HG03097 (cell line): ENCODE measurements around the gene GORASP2.

ENCODE experiments used
- ATAC-seq: cut with Tn5 transposase; IDR thresholded peaks from one replicate; pipeline ENCODE4 v1.9.1; 2021; ENCODE audit not compliant: unreplicated experiment, low FRiP score

Gene GORASP2

DNA sequence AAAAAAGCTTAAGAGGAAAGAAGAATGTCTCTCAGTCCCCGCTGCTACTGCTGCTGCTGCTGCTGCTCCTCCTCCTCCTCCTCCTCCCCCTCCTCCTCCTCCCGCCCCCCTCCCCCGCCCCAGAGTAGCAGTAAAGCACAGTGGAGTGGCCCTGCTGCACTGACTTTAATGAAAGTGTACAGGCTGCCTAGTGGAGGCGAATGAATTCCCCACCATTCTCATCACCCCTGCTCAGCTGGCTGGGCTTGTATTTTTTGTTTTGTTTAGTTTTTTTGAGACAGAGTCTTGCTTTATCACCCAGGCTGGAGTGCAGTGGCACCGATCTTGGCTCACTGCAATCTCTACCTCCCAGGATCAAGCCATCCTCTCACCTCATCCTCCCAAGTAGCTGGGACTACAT, 34.3 kb downstream of the GORASP2 start:
- no peak for ATAC-seq

DNA sequence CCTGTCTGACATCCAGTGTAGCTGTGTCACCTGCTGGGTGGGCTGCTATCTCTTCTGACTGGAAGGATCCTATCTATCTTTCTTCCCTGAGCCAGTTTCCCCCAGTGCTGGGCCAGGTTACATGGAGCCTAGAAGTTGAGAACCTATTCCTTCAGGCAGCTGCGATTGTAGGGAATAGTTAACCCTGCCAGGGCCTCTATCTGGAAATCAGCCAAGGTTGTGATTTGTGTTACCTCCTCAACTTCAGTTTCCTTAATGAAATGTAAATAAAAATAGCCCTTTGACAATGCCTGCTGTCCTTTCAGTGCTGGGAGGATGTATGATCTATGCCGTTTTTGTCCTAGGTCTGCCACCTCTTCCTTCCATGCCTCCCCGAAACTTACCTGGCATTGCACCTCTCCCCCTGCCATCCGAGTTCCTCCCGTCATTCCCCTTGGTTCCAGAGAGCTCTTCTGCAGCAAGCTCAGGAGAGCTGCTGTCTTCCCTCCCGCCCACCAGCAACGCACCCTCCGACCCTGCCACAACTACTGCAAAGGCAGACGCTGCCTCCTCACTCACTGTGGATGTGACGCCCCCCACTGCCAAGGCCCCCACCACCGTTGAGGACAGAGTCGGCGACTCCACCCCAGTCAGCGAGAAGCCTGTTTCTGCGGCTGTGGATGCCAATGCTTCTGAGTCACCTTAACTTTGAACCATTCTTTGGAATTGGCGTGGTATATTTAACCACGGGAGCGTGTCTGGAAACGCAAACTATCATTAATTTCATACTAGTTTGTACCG, 36.6 kb downstream of the GORASP2 start:
- ATAC-seq, result no peak

DNA sequence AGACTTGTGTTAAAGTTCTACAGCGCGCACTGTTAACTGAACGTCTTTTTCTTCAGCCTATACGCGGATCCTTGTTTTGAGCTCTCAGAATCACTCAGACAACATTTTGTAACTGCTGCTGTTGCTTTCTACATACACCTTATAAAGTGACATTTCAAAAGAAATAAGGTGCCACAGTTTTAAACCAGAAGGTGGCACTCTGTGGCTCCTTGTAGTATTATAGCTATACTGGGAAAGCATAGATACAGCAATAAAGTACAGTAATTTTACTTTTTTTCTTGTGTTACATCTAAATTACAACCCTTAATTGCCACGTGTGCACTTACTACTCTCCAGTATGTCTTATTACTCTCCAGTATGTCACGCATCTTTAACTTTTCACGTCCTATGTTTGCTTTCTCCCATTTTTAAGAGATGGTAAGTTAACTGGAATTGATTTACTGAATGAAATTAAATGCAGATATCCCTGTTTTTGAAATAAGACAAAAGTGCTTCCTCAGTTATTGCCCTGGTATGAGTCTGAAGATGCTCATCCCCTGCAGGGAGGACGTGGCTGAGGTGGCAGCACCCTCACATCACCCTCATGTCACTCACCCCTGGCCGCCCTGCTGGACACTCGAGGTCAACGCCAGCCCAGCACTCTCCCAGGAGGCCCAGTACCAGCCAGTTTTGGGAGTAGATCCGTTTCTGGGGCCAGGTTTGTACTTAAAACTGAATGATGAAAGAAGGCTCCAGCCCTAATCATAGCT, 37.8 kb downstream of the GORASP2 start:
- no peak for ATAC-seq

DNA sequence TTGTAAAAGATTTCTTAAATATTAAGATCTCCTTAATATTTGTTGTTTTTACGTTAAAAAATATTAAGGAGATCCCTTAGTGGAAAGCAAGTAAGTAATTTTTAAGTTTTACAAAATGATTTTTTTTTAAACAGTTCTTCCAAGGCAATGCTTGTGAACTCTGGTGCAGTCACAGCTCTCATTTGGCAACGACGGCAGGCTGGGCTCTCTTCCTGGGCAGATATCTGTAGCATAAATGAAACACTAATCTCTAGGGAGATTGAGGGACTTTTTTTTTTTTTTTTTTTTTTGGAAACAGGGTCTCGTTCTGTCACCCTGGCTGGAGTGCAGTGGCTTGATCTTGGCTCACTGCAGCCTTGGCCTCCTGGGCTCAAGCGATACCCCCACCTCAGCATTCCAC, 38.5 kb downstream of the GORASP2 start:
- ATAC-seq, result no peak

DNA sequence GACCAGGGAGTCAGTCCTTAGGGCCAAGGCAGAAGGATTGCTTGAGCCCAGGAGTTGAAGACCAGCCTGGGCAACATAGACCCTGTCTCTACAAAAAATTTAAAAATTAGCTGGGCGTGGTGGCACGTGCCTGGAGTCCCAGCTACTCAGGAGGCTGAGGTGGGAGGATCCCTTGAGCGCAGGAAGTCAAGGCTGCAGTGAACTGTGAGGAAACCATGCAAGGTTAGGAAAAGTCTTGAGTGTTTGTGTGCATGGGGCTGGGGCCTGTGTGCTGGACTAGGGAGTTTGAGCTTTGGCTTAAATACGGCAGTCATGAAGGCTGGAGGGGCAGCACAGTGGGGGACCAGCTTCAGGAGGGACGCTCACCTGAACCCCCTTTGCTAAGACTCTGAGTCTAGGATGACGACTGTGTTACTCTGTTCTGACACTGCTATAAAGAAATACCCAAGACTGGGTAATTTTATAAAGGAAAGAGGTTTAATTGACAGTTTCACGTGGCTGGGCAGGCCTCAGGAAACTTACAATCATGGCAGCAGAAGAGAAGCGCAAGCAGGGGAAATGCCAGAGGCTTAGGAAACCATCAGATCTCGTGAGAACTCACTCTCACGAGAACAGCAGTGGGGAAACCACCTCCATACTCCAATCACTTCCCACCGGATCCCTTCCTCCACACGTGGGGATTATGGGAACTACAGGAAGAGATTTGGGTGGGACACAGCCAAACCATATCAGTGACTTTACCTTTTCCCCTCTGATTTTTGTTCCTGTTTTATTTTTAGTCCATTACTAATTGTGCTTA, 39.4 kb downstream of the GORASP2 start:
- ATAC-seq, result no peak

DNA sequence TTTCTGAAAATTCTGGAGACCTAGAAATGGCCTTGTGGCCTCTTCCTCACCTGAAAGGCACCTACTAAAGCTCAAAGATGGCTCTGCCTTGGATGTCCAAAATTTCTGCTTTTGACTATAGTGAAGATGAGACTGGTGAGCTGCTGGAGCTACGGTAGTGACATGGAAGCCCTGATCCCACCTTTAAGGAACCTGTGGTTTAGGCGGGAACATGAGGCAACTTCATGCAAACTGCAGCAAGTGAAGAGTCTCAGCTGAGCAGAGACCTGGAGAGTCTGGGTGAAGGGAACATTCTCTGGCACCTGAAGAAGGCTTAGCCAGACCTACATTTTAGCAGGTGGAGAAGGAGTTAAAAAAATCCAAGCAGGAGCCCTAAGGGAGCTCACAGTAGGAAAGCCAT, 40.0 kb downstream of the GORASP2 start:
- no peak for ATAC-seq

DNA sequence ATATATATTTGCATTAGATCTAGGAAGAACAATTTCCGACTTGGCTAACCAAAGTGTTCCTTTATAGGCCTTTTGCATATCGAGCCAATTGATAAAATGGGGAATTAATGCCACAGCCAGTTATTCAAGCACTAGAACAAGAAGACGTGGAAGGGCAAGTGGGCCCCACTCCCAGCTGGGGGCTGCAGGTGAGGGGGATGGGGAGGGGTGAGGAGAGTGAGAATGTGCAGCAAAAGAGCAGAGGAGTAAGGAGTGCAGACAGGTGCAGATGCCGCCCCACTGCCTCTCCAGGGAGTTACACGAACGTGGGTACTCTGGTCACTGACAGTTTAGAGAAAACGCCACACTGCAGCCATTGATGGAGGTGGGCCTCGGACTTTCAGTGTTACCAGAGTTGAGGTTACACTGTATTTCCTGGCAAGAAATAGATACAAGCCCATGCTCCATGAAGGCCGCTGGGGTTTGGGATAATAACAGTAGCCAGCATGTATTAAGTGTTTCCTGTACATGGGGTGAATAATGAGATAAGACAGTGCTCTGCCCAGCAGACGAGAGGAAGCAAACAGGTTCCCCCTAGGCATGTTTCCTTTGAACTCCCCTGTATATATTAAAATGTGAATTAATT, 40.9 kb downstream of the GORASP2 start:
- ATAC-seq, result no peak

DNA sequence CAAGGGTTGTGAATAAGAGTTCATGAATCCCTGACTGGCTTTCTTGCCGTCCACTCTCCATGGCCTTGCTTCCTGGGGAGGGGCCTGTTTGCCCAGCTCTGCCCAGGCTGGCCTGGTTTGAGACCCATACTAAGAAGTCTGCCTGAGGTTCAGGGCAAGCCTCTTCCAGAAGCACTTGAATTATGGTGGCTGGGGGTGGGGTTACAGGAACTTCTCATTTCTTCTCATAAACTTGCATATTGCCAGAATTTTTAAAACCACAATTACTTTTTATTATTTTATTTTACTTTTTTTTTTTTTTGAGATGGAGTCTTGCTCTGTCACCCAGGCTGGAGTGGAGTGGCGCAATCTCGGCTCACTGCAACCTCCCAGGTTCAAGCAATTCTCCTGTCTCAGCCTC, 42.0 kb downstream of the GORASP2 start:
- ATAC-seq, result no peak

DNA sequence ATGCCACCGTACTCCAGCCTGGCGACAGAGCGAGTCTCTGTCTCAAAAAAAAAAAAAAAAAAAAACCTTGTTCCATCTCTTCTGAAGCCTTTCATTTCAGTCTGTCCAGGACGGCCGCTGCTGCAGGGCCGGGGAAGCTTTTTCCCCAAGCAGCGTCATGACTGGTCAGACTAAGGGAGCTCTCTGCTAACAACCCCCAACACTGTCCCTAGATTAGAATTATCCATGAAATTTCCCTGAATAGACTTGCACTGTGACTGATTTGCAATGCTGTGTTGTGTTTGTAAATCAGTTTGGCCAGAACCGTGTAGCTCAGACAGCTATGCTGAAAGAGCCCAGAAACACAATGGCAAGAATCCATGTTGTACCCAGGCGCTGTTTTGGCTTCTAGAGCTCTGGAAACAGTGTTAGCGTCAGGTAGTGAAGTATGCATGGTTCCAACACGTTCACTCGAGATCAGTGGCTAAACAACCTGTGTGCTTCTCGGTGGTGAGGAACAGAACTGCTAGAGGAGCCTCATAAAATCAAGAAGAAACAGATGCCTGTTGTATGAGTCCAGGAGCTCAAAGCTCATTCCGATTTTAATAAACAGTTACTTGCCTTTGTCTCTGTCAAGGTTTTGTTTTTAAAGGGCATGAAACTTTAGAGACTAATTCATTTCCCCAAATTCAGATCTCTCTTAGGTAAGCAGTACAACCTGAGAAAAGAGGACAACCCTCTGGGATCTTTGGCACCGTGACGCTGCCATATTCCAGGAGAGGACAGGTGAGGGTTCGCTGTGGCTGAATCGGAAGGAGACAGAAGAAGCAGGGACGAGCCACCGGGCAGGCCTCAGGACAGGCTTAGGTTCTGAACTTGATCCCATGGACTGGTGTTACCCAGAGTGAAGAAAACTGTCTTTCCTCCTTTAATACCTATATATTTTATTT, 43.5 kb downstream of the GORASP2 start:
- ATAC-seq, result no peak

DNA sequence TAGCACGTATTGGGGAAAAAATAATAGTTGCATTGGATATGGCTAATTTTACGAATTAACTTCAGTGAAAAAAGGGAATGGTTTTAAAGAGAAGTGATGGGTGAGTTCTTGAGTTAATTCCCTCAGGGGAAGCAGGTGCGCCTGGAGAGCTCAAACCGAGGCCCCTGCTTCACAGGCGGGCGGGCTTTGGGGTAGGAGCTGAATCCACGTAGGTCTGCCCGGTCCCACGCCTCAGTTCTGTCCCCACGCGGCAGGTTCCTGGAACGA, 44.1 kb downstream of the GORASP2 start:
- ATAC-seq, result no peak

DNA sequence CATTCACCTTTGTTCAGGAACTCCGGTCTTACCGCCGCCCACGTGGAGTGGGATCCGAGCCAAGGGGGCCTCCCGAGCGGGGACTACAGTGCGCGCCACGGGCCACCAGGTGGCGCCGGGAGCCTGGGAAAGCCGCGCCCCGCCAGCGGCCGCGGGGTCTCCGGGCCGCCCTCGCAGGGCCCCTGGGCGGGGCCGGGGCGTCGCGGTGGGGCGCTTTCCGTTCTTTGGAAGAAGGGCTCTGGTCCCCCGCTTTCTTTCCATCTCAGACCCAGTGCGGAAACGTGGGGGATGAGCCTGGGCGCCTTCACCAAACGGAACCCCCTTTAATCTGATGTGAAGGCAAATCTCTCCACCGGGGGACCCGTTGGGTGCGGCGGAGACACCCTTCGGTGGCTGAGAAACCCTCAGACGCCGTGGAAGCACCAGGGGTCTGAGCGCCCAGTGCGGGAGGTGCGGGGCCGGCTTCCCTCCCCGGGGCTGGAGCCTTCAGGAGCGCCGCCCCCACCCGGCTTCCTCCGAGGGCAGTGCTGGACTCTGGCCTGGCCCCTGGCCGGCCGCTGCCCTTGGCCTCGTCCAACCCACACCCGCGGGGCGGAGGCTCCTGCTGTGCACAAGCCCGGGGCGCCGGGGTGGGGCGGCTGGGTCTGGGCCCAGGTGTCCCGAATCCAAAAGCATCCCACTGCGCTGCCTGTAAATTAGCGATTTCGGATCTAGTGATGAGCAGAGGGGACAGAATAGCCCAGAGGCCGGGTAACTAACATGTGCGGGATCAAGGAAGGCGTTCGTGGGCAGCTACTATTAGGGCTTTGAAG, 44.6 kb downstream of the GORASP2 start:
- ATAC-seq, result peak; percentile 93

DNA sequence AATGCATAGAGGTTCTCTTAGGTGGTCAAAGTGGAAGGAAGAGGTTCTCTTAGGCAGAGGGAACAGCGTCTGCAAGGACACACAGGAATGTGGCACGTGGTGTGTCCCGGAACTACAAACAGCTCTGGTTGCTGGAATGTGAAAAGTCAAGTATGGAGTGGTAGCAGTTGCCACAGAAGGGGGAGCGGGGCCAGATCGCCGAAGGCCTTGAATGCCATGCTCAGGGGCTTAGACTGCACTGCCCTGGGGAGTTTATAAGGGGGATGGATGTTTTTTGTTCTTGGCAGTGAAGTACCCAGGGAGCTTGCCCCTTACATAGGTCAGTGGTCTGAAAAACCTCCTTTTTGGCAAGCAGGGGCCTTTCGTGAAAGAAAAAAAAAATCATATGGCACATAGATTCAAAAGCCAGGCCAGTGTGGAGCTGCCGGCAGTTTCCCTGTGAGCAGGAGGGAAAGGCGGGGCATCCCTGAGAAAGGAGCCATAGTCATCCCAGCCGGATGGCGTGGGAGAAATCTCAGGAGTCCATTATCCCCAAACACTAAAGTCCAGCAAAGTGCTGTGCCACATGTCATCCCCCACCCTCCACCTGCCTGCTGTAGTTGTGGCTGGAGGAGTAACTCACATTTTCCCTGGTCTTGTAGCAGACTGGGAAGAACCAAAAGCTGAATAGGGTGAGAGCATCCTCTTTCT, 45.4 kb downstream of the GORASP2 start:
- ATAC-seq, result no peak

DNA sequence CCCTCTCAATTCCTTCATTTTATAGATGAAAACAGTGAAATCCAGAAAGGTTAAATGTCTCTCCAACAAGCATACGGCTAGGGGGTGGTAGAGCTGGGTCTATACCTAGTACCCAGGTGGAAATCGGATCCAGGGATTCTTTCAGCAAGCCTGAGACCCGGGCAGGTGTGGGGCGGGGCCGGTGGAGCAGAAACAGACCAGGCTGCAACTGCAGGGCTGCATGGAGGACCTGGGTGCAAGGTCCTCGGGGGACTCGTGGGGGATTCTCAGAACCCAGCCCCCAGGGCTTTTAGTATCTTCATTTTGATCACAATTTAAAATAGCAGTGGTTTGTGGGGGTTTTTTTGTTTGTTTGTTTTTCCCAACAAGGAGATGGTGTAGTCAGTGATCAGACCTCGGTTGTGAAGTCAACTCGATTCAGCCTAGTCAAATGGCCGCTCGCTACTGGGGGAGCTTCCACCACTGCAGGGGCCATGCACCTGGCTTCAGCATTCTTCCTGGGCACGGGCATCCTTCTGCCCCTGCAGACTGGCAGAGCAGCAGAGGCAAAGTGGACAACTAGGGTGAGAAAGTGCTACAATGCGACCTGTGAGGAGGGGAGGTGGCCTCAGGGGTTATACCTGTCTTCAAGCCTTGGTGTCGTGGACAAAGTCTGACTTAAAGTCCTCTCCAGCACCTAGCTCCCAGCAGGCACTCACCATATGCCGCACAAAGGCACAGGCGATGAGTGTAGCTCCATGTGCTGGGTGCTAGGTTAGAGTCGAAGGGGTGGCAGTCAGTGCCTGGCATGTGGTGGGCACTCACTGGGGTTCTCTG, 46.3 kb downstream of the GORASP2 start:
- no peak for ATAC-seq

DNA sequence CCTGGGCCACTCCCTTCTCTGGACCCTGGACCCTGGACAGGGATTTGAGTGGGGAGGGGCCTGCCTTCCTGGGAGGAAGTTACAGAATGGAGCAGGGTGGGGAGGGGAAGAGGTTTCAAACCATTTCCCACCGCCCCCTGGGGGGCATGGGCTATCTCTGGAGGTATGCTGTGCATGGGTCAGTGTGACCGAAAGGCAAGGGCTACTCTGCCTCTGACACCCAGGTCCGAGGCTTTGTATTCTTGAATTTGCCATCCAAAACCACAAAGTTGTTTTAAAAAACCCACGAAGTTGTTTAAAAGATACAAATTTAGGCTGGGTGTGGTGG, 46.9 kb downstream of the GORASP2 start:
- ATAC-seq, result no peak

DNA sequence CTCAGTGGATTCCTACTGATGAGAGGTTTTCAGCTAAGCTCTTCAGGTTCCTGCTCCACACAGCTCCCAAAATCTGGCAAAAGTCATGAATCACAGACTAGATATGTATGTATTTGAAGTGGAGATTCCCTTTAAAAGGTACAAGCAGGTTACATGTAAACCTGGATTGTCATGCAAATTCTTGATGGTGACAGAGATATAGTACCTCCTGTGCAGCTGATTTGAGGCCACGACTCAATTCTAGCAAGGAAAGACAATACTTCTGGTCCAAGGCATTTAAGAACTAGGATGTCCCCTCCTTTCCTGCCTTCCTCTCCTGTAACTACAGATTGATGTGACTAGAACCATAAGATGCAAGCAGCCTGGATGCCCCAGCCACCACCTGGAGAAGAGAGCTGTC, 55.0 kb downstream of the GORASP2 start:
- ATAC-seq, result no peak

DNA sequence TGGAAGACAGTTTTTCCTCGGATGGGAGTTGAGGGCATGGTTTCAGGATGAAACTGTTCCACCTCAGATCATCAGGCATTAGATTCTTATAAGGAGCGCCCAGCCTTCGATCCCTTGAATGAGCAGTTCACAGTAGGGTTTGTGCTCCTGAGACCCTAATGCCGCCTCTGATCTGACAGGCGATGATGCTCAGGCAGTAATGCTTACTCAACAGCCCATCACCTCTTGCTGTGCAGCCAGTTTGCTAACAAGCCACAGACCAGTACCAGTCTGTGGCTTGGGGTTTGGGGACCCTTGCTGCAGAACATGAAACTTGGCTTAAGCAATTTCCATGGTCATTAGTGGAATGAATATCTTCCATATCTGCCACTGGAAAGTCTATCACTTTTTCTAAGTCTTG, 56.4 kb downstream of the GORASP2 start:
- ATAC-seq, result no peak

DNA sequence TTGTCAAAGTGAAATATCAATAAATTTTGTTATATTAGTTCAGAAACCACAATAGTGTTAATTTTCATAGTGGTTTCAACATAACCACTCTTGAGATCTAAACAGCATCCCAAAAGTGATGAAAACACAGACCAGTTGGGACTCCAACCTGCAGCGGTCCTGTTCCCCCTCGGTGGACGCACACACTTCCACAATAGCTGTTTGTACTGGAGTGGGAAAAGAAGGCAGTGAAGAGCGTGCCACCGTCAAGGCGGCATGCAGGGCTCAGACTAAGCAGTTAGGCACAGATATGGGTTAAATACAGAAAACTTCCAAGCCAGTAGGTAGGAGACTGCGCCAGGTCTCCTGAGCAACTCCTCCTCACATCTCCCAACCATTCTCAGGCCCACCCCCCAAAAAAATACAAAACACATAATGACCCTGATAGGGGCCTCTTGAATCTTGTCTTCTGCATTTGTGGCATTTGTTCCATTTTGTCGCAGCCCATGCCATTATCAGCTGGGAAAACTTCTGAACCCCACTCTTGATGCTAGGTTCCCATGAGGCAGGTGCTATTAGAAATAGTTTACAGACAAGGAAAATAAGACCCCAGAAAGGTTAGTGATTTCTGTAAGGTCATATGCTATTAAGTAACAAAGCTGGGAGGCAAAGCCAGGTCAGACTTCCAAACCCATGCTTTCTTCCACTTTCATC, 57.7 kb downstream of the GORASP2 start:
- ATAC-seq, result no peak
